Ishikawa (cell line): Measurements from ENCODE around the gene CORO7.

ENCODE experiments used
- EGR1 ChIP-seq: IDR thresholded peaks from 2 replicates; pipeline ENCODE4 v1.6.1; 2012
- FOXM1 ChIP-seq: IDR thresholded peaks from 2 replicates; pipeline ENCODE4 v1.6.1; 2012; ENCODE audit warnings: low read depth, borderline replicate concordance
- RAD21 ChIP-seq: IDR thresholded peaks from 2 replicates; pipeline ENCODE4 v1.6.1; 2012; ENCODE audit warnings: low read depth
- TCF12 ChIP-seq: IDR thresholded peaks from 2 replicates; pipeline ENCODE4 v1.6.1; 2012; ENCODE audit warnings: low read depth
- TEAD4 ChIP-seq: IDR thresholded peaks from 2 replicates; pipeline ENCODE4 v1.6.1; 2012
- YY1 ChIP-seq: IDR thresholded peaks from 2 replicates; pipeline ENCODE4 v1.6.1; 2012; ENCODE audit warnings: low read depth
- TF ChIP-seq, protein P1 (sequence below): IDR thresholded peaks from 2 replicates; pipeline ENCODE4 v1.6.1; 2012

DNA sequence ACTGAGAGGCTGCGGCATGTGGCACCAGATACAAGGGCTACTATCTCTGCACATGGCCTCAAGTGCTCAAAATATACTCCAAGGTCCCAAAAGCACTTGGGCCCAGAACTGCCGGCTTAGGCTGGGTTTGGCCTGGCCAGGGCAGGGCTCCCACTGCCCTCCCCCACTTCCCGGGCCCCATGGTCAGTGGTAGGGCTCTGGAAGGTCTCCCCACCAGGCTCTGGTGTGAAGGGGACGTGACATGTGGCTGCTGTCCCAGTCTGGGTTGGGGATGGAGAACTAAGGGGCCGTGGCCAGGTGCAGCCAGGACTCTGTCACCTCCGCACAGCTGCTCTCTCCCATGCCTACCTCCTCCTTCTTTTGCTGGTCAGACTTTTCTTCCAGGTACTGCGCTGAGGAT is 59.6 kb downstream of the CORO7 start:
- TF ChIP-seq TEAD4: no peak
- TF ChIP-seq, protein P1, sequence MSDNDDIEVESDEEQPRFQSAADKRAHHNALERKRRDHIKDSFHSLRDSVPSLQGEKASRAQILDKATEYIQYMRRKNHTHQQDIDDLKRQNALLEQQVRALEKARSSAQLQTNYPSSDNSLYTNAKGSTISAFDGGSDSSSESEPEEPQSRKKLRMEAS: no peak
- TF ChIP-seq FOXM1: no peak
- no peak for TF ChIP-seq YY1
- no peak for TF ChIP-seq RAD21
- TF ChIP-seq EGR1: no peak
- no peak for TF ChIP-seq TCF12
